ACC112 (cell line): Measurements from ENCODE around the gene DAPK2.
"Not testable (repeated sequence)": the region's sequence is repeated elsewhere in the genome, so short reads cannot be mapped to it uniquely, and the experiment has no call there.

Experiments
- H2AFZ ChIP-seq: fragments of 200-600 bp; sonication (generic); one replicate; pipeline ENCODE4 v1.6.0; 2017; ENCODE audit warnings: antibody characterized with exemption, low read length; ENCODE audit not compliant: unreplicated experiment
- H3K27ac ChIP-seq: fragments of 200-600 bp; sonication (generic); 2 replicates; pipeline ENCODE4 v1.5.1; 2014; ENCODE audit warnings: low read depth, mild to moderate bottlenecking, antibody characterized with exemption, low read length, moderate library complexity
- H3K27me3 ChIP-seq: fragments of 200-600 bp; sonication (generic); 2 replicates; pipeline ENCODE4 v1.6.1; 2014; ENCODE audit warnings: mild to moderate bottlenecking, antibody characterized with exemption, low read length, moderate library complexity, mixed read lengths; ENCODE audit not compliant: insufficient read depth
- H3K36me3 ChIP-seq: fragments of 200-600 bp; sonication (generic); 2 replicates; pipeline ENCODE4 v1.6.1; 2016; ENCODE audit warnings: mild to moderate bottlenecking, antibody characterized with exemption, low read length, moderate library complexity, mixed read lengths; ENCODE audit not compliant: insufficient read depth
- H3K4me1 ChIP-seq: fragments of 200-600 bp; sonication (generic); one replicate; pipeline ENCODE4 v1.6.1; 2016; ENCODE audit warnings: low read length, mixed read lengths; ENCODE audit not compliant: insufficient read depth, unreplicated experiment, control insufficient read depth
- H3K4me3 ChIP-seq: fragments of 200-600 bp; sonication (generic); 2 replicates; pipeline ENCODE4 v1.5.1; 2014; ENCODE audit warnings: mild to moderate bottlenecking, low read depth, low read length
- H3K79me2 ChIP-seq: fragments of 200-600 bp; sonication (generic); one replicate; pipeline ENCODE4 v1.6.0; 2016; ENCODE audit warnings: low read length; ENCODE audit not compliant: control insufficient read depth, unreplicated experiment, insufficient read depth

The DAPK2 gene

DNA sequence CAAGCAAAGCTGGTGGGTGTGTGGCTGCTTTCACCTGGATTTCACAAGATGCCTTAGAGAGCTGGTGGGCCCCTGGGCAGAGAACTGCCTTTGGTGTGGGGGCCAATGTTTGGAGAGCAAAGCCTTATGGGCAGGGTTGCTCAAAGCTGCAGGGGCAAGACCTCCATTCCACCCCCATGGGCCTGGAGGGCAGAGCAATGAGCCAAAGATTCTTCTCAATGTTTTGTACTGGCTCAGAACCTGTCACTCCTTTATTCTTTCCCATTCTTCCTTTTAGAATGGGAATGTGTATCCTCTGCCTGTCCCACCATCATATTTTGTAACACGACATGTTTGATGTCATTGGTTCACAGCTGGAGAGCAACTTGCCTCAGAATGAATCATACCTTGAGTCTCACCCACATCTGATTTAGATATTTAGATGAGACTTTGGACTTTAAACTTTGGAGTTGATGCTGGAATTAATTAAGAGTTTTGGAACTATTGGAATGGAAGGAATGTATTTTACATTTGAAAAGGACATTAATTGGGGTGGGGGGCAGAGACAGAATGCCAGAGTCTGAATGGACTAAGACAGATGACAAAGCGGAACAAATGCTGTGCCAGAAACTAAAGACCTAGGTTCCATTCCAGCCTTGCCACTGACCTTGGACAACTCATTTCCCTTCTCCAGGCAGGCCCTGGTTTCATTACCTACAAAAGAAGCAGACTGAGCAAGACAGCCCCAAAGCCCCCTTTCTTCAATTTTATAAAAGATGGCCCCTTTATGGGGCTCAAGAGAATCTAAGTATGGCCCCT lies 72.9 kb downstream of the DAPK2 start:
- H3K27me3 ChIP-seq, result no peaks in the 10 kb centered on the region
- H3K27ac ChIP-seq, result no peak overlapping the region
- H3K4me3 ChIP-seq, result no peak overlapping the region
- no peaks in the 10 kb centered on the region for H3K79me2 ChIP-seq
- H3K36me3 ChIP-seq, result no peaks in the 10 kb centered on the region
- no peak overlapping the region for H2AFZ ChIP-seq
- H3K4me1 ChIP-seq, result no peaks in the 10 kb centered on the region

DNA sequence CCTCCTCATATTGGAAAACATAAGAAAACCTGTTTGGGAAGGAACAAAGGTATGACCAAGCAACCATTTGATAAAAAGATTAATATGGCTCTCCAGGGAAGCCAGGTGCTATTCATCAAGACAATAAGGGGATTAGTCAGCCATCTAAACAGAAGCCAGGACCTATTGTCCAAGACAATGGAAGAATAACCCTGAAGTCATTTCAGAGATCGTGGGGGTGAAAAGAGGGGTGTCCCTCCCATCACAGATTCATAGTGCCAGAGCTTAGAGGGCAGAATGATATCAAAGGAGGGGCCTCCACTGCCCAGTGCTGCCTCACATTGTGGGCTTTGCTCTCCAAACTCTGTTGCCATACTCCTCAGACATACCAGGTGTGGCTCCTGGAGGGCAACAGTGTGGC lies 73.5 kb downstream of the DAPK2 start:
- Histone ChIP-seq H3K4me1 (no peaks in the 10 kb centered on the region), H3K4me3 (no peak overlapping the region), H3K27ac (no peak overlapping the region), H3K79me2 (no peaks in the 10 kb centered on the region), H2AFZ (no peak overlapping the region), H3K27me3 (no peaks in the 10 kb centered on the region), H3K36me3 (no peaks in the 10 kb centered on the region)

DNA sequence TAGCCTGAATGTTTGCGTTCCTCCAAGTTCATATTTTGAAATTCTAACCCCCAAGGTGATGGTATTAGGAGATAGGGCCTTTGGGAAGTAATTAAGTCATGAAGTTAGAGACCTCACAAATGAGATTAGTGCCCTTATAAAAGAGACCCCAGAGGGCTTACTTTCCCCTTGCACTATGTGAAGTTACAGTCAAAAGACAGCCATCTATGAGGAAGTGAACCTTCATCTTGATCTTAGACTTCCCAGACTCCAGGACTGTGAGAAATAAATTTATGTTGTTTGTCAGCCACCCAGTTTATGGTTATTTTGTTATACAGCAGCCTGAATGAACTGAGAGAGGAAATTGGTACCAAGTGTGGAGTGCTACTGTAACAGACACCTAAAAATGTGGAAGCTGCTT lies 74.4 kb downstream of the DAPK2 start:
- H3K79me2 ChIP-seq, result no peaks in the 10 kb centered on the region
- H3K27me3 ChIP-seq, result no peaks in the 10 kb centered on the region
- no peak overlapping the region for H3K4me3 ChIP-seq
- H3K36me3 ChIP-seq, result no peaks in the 10 kb centered on the region
- no peak overlapping the region for H2AFZ ChIP-seq
- no peaks in the 10 kb centered on the region for H3K4me1 ChIP-seq
- no peak overlapping the region for H3K27ac ChIP-seq

- Histone ChIP-seq H3K36me3 (no peaks in the 10 kb centered on the region), H3K79me2 (no peaks in the 10 kb centered on the region), H3K4me3 (no peak overlapping the region), H3K27ac (no peak overlapping the region), H3K4me1 (no peaks in the 10 kb centered on the region), H3K27me3 (no peaks in the 10 kb centered on the region), H2AFZ (no peak overlapping the region)
These were observed 74.9 kb downstream of the DAPK2 start for GRCh38 chr15:63971427-63971805.

DNA sequence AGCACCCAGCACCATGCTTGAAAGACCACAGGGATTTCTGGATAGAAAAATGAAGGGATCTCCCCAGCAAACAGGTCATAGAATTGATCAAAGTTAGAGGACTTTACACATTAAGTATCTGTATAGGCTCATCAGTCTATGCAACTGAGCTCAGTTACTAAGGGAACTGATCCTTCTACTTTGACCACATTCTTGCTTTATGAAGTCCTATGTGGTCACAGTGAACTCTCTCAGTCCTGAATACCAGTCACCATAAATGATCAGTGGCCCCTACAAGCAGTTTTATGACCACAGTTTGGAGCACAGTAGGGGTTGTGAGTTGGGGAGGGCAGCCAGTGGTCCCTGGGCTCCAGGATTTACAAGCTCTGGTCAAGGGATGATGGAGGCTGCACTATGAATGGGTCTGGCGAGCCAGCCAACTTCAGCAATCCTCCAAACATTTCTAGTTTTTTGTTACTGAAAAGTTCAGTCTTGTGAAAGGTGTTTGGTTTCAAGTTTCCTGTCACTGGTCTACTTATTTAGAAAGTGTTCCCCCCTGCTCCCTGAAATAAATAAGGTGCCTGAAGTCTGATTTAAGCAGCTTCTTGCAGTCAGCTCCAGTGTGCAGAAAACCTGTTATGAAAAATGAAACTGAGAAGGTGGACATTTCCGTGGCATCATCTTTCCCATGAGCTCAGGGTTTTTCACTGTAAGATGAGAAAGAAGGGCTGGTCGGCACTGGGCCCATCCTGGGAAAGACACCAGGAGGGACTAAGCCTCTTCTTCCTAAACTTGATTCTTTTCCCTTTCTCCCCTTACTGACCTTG lies 75.5 kb downstream of the DAPK2 start:
- no peak overlapping the region for H3K4me3 ChIP-seq
- no peak overlapping the region for H2AFZ ChIP-seq
- no peak overlapping the region for H3K27ac ChIP-seq

GRCh38 chr15:63969652-63970421 lies 76.4 kb downstream of the DAPK2 start:
- H2AFZ ChIP-seq, result no peak overlapping the region
- H3K79me2 ChIP-seq, result no peaks in the 10 kb centered on the region
- H3K27me3 ChIP-seq, result no peaks in the 10 kb centered on the region; the same call in 1 of the 2 replicates
- H3K27ac ChIP-seq, result no peak overlapping the region
- H3K4me3 ChIP-seq, result no peak overlapping the region
- H3K4me1 ChIP-seq, result no peaks in the 10 kb centered on the region
- no peaks in the 10 kb centered on the region for H3K36me3 ChIP-seq

More for the DNA sequence above, 75.5 kb downstream of the DAPK2 start:
- Histone ChIP-seq H3K79me2 (no peaks in the 10 kb centered on the region), H3K27me3 (no peaks in the 10 kb centered on the region), H3K36me3 (no peaks in the 10 kb centered on the region), H3K4me1 (no peaks in the 10 kb centered on the region)

GRCh38 chr15:63968700-63969099 lies 77.6 kb downstream of the DAPK2 start:
- no peak overlapping the region for H3K4me3 ChIP-seq
- no peaks in the 10 kb centered on the region for H3K4me1 ChIP-seq
- H3K27me3 ChIP-seq, result no peaks in the 10 kb centered on the region; the same call in 1 of the 2 replicates
- no peak overlapping the region for H3K27ac ChIP-seq
- no peak overlapping the region for H2AFZ ChIP-seq
- H3K79me2 ChIP-seq, result no peaks in the 10 kb centered on the region
- H3K36me3 ChIP-seq, result no peaks in the 10 kb centered on the region

GRCh38 chr15:63968122-63968524 lies 78.2 kb downstream of the DAPK2 start:
- H2AFZ ChIP-seq, result no peak overlapping the region
- H3K27me3 ChIP-seq, result no peaks in the 10 kb centered on the region; the same call in 1 of the 2 replicates
- H3K79me2 ChIP-seq, result no peaks in the 10 kb centered on the region
- H3K4me1 ChIP-seq, result no peaks in the 10 kb centered on the region
- H3K4me3 ChIP-seq, result no peak overlapping the region
- no peaks in the 10 kb centered on the region for H3K36me3 ChIP-seq
- no peak overlapping the region for H3K27ac ChIP-seq

GRCh38 chr15:63967616-63968015 lies 78.7 kb downstream of the DAPK2 start:
- H3K27me3 ChIP-seq, result no peaks in the 10 kb centered on the region; the same call in 1 of the 2 replicates
- H3K79me2 ChIP-seq, result no peaks in the 10 kb centered on the region
- no peak overlapping the region for H2AFZ ChIP-seq
- H3K27ac ChIP-seq, result no peak overlapping the region
- H3K36me3 ChIP-seq, result no peaks in the 10 kb centered on the region
- no peak overlapping the region for H3K4me3 ChIP-seq
- H3K4me1 ChIP-seq, result no peaks in the 10 kb centered on the region

DNA sequence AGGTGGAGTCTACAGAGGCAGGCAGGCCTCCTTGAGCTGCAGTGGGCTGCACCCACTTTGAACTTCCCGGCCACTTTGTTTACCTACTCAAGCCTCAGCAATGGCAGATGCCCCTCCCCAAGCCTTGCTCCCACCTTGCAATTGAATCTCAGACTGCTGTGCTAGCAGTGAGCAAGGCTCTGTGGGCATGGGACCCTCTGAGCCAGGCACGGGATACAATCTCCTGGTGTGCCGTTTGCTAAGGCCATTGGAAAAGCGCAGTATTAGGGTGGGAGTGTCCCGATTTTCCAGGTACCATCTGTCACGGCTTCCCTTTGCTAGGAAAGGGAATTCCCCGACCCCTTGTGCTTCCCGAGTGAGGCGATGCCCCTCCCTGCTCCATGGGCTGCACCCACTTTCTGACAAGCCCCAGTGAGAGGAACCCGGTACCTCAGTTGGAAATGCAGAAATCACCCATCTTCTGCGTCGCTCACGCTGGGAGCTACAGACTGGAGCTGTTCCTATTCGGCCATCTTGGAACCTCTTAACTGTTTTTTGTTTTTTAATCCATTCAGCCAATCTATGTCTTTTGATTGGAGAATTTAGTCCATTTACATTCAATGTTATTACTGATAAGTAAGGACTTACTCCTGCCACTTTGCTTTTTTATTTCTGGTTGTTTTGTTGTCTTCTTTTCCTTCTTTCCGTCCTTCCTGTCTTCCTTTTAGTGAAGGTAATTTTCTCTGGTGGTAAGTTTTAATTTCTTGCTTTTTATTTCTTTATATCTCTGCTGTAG lies 83.2 kb downstream of the DAPK2 start:
- not testable (repeated sequence) for H3K4me3 ChIP-seq, H3K79me2 ChIP-seq, H3K4me1 ChIP-seq, H3K36me3 ChIP-seq, H2AFZ ChIP-seq, H3K27ac ChIP-seq, H3K27me3 ChIP-seq
